Liver (tissue), 9 donors: ENCODE measurements around the gene SMIM24. TPM values are rescaled to one million over a fixed set of nuclear protein-coding genes. Genes with fewer than 3 reads are reported as not detected.

Experiments
- DNase-seq: peaks from one replicate; pipeline ENCODE4 v3.0.0-alpha.2; 2017; ENCODE audit warnings: low spot score
- H3K27ac ChIP-seq, 2 donors: one replicate each; pipeline ENCODE4 v1.7.0; 2013; ENCODE audit warnings: inconsistent platforms in 2 of 2, low read length in 2 of 2, control low read depth in 1 of 2, low read depth in 1 of 2, mild to moderate bottlenecking in 1 of 2
- H3K27me3 ChIP-seq, 4 donors: one replicate each; pipeline versions ENCODE4 v1.6.1 to v1.7.0; 2013; ENCODE audit warnings: low read length in 3 of 4, inconsistent platforms in 1 of 4, mild to moderate bottlenecking in 1 of 4, moderate library complexity in 1 of 4; ENCODE audit not compliant: control insufficient read depth in 4 of 4, insufficient read depth in 4 of 4
- H3K36me3 ChIP-seq, 4 donors: one replicate each; pipeline versions ENCODE4 v1.6.1 to v1.7.0; 2013; ENCODE audit warnings: low read length in 3 of 4, mild to moderate bottlenecking in 3 of 4, low read depth in 1 of 4, moderate library complexity in 1 of 4; ENCODE audit not compliant: control insufficient read depth in 4 of 4, insufficient read depth in 3 of 4
- H3K4me1 ChIP-seq, 4 donors: one replicate each; pipeline versions ENCODE4 v1.6.1 to v1.7.0; 2013; ENCODE audit warnings: low read length in 3 of 4, mild to moderate bottlenecking in 3 of 4, moderate library complexity in 1 of 4; ENCODE audit not compliant: control insufficient read depth in 4 of 4, insufficient read depth in 4 of 4
- H3K4me3 ChIP-seq, 3 donors: one replicate each; pipeline versions ENCODE4 v1.6.1 to v1.7.0; 2013; ENCODE audit warnings: low read length in 3 of 3, control low read depth in 1 of 3, low read depth in 1 of 3, mild to moderate bottlenecking in 1 of 3
- H3K9ac ChIP-seq, 2 donors: one replicate each; pipeline ENCODE4 v1.7.0; 2013; ENCODE audit warnings: low read length in 2 of 2, mild to moderate bottlenecking in 2 of 2, moderate library complexity in 2 of 2, control low read depth in 1 of 2, low read depth in 1 of 2
- H3K9me3 ChIP-seq, 4 donors: one replicate each; pipeline versions ENCODE4 v1.6.1 to v1.7.0; 2013; ENCODE audit warnings: low read length in 3 of 4; ENCODE audit not compliant: control insufficient read depth in 4 of 4
- ATF3 ChIP-seq: IDR thresholded peaks from 2 replicates; pipeline ENCODE4 v1.6.1; 2016; ENCODE audit warnings: antibody characterized with exemption
- CTCF ChIP-seq: fragments of 150-350 bp; IDR thresholded peaks from 2 replicates; pipeline ENCODE4 v1.5.1; 2017; ENCODE audit warnings: improper control_type of control experiment, low read depth, low read length; ENCODE audit not compliant: missing input control
- EGR1 ChIP-seq, 2 donors: IDR thresholded peaks; 2 replicates each; pipeline ENCODE4 v1.6.1; 2016 to 2018; ENCODE audit warnings: antibody characterized with exemption in 2 of 2, low read depth in 2 of 2
- FOXA1 ChIP-seq: IDR thresholded peaks from 2 replicates; pipeline ENCODE4 v1.6.1; 2016; ENCODE audit warnings: antibody characterized with exemption
- FOXA2 ChIP-seq: IDR thresholded peaks from 2 replicates; pipeline ENCODE4 v1.6.1; 2016; ENCODE audit warnings: antibody characterized with exemption
- GABPA ChIP-seq, 2 donors: IDR thresholded peaks in 1 of 2; conservative IDR thresholded peaks in 1 of 2; 2 replicates each; pipeline ENCODE4 v1.6.1; 2016; ENCODE audit warnings: antibody characterized with exemption in 2 of 2, mild to moderate bottlenecking in 1 of 2, moderate library complexity in 1 of 2
- HNF4A ChIP-seq, 2 donors: conservative IDR thresholded peaks; 2 replicates each; pipeline ENCODE4 v1.6.1; 2016; ENCODE audit warnings: antibody characterized with exemption in 2 of 2, mild to moderate bottlenecking in 2 of 2
- HNF4G ChIP-seq: IDR thresholded peaks from 2 replicates; pipeline ENCODE4 v1.6.1; 2016; ENCODE audit warnings: antibody characterized with exemption
- JUND ChIP-seq, 2 donors: IDR thresholded peaks; 2 replicates each; pipeline ENCODE4 v1.6.1; 2016; ENCODE audit warnings: antibody characterized with exemption in 2 of 2
- NR2F2 ChIP-seq: IDR thresholded peaks from 2 replicates; pipeline ENCODE4 v1.6.1; 2016; ENCODE audit warnings: antibody characterized with exemption
- RAD21 ChIP-seq, 2 donors: IDR thresholded peaks; 2 replicates each; pipeline ENCODE4 v1.6.1; 2016; ENCODE audit warnings: antibody characterized with exemption in 2 of 2, mild to moderate bottlenecking in 2 of 2
- RXRA ChIP-seq, 2 donors: IDR thresholded peaks; 2 replicates each; pipeline ENCODE4 v1.6.1; 2017 to 2018; ENCODE audit warnings: antibody characterized with exemption in 2 of 2, mild to moderate bottlenecking in 1 of 2
- SP1 ChIP-seq: IDR thresholded peaks from 2 replicates; pipeline ENCODE4 v1.6.1; 2018; ENCODE audit warnings: antibody characterized with exemption, mild to moderate bottlenecking
- TAF1 ChIP-seq: conservative IDR thresholded peaks from 2 replicates; pipeline ENCODE4 v1.6.1; 2016; ENCODE audit warnings: antibody characterized with exemption, mild to moderate bottlenecking
- YY1 ChIP-seq: IDR thresholded peaks from 2 replicates; pipeline ENCODE4 v1.6.1; 2016; ENCODE audit warnings: antibody characterized with exemption, mild to moderate bottlenecking
- ZBTB33 ChIP-seq: IDR thresholded peaks from 2 replicates; pipeline ENCODE4 v1.6.1; 2016; ENCODE audit warnings: antibody characterized with exemption
- WGBS: extraction: QIAGEN DNeasy Blood & Tissue Kit; methylation state at CpG from one replicate; pipeline ENCODE4 v1.1.7; 2013; 5-methylcytosine and 5-hydroxymethylcytosine counted together
- polyA plus RNA-seq, 2 donors: library from polyadenylated mRNA; stranded (reverse) in 1 of 2; unstranded in 1 of 2; fragments of 200-250 nt in 1 of 2; fragments of >200 nt in 1 of 2; fragmentation: Nextera tagmentation in 1 of 2; extraction: Ambion mirVana in 1 of 2; gene quantifications; one replicate each; pipeline versions ENCODE4 v1.2.1 to v1.2.3, GENCODE V29; 2013 to 2015
- total RNA-seq, 2 donors: library from RNA; depleted of rRNA; stranded (reverse); fragments of >200 nt; gene quantifications; one replicate each; pipeline ENCODE4 v1.2.3, GENCODE V29; 2014
- TF ChIP-seq, protein P1 (sequence below): IDR thresholded peaks from 2 replicates; pipeline ENCODE4 v1.6.1; 2016; ENCODE audit warnings: antibody characterized with exemption, mild to moderate bottlenecking
- TF ChIP-seq, protein P2 (sequence below): IDR thresholded peaks from 2 replicates; pipeline ENCODE4 v1.6.1; 2016; ENCODE audit warnings: antibody characterized with exemption
- donor health status: healthy.
- donor health status: healthy.
- donor health status: healthy.
- donor health status: healthy.
- donor health status: healthy.

The SMIM24 gene
- total and polyA plus RNA-seq, 4 donors, result 0.17 to 13.7 (median 2.8) TPM

- WGBS, result 85% methylated on average over 33 of the region's 33 CpGs
- H3K9ac ChIP-seq, result no peak overlapping the region
- DNase-seq, result no peak
Observed at GRCh38 chr19:3524078-3524842, 43.9 kb upstream of the SMIM24 start.

GRCh38 chr19:3523361-3524077, 43.2 kb upstream of the SMIM24 start:
- Histone ChIP-seq H3K4me1 (peaks cover 0 to 20% (median 10%) of the 10 kb centered on the region in 4 donors), H3K27me3 (no peaks in the 10 kb centered on the region), H3K4me3 (no peak overlapping the region), H3K9me3 (no peaks in the 10 kb centered on the region), H3K36me3 (peaks cover 4 to 33% (median 18%) of the 10 kb centered on the region in 4 donors), H3K27ac (no peak overlapping the region), H3K9ac (no peak overlapping the region)
- no peak for DNase-seq
- no peak for TF ChIP-seq FOXA1
- no peak for TF ChIP-seq ATF3
- TF ChIP-seq HNF4G, result no peak
- TF ChIP-seq, protein P1, sequence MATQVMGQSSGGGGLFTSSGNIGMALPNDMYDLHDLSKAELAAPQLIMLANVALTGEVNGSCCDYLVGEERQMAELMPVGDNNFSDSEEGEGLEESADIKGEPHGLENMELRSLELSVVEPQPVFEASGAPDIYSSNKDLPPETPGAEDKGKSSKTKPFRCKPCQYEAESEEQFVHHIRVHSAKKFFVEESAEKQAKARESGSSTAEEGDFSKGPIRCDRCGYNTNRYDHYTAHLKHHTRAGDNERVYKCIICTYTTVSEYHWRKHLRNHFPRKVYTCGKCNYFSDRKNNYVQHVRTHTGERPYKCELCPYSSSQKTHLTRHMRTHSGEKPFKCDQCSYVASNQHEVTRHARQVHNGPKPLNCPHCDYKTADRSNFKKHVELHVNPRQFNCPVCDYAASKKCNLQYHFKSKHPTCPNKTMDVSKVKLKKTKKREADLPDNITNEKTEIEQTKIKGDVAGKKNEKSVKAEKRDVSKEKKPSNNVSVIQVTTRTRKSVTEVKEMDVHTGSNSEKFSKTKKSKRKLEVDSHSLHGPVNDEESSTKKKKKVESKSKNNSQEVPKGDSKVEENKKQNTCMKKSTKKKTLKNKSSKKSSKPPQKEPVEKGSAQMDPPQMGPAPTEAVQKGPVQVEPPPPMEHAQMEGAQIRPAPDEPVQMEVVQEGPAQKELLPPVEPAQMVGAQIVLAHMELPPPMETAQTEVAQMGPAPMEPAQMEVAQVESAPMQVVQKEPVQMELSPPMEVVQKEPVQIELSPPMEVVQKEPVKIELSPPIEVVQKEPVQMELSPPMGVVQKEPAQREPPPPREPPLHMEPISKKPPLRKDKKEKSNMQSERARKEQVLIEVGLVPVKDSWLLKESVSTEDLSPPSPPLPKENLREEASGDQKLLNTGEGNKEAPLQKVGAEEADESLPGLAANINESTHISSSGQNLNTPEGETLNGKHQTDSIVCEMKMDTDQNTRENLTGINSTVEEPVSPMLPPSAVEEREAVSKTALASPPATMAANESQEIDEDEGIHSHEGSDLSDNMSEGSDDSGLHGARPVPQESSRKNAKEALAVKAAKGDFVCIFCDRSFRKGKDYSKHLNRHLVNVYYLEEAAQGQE, result no peak
- TF ChIP-seq RAD21 (IDR thresholded peaks at IDR 0.05), result no peak
- TF ChIP-seq NR2F2, result no peak
- no peak for TF ChIP-seq EGR1 (IDR thresholded peaks at IDR 0.05; ENCODE audit: low read depth in 2 of 2)
- TF ChIP-seq GABPA (IDR thresholded peaks at IDR 0.05 in 1 of 2, conservative IDR thresholded peaks at IDR 0.05 in 1 of 2), result no peak
- TF ChIP-seq HNF4A (conservative IDR thresholded peaks at IDR 0.05), result no peak
- no peak for TF ChIP-seq CTCF
- TF ChIP-seq TAF1, result no peak
- no peak for TF ChIP-seq FOXA2
- TF ChIP-seq YY1, result no peak
- TF ChIP-seq JUND (IDR thresholded peaks at IDR 0.05), result no peak
- no peak for TF ChIP-seq ZBTB33
- no peak for TF ChIP-seq SP1
- TF ChIP-seq, protein P2, sequence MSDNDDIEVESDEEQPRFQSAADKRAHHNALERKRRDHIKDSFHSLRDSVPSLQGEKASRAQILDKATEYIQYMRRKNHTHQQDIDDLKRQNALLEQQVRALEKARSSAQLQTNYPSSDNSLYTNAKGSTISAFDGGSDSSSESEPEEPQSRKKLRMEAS, result no peak
- TF ChIP-seq RXRA (IDR thresholded peaks at IDR 0.05), result no peak
- 94% methylated on average over 21 of the region's 21 CpGs for WGBS

More at GRCh38 chr19:3524078-3524842, 43.9 kb upstream of the SMIM24 start:
- H3K27me3 ChIP-seq, result no peaks in the 10 kb centered on the region
- H3K4me3 ChIP-seq, result no peak overlapping the region
- H3K27ac ChIP-seq, result no peak overlapping the region
- H3K4me1 ChIP-seq, result peaks cover 0 to 18% (median 9%) of the 10 kb centered on the region in 4 donors
- H3K9me3 ChIP-seq, result no peaks in the 10 kb centered on the region
- no peak for TF ChIP-seq JUND (IDR thresholded peaks at IDR 0.05)
- TF ChIP-seq HNF4G, result no peak
- TF ChIP-seq RXRA (IDR thresholded peaks at IDR 0.05), result peak in 1 of 2 donors; percentile 16
- TF ChIP-seq NR2F2, result no peak
- no peak for TF ChIP-seq FOXA2
- peak; percentile 38 for TF ChIP-seq SP1
- TF ChIP-seq HNF4A (conservative IDR thresholded peaks at IDR 0.05), result peak; percentile 38 to 50
- peaks cover 4 to 33% (median 18%) of the 10 kb centered on the region in 4 donors for H3K36me3 ChIP-seq
